Stimulated activated CD4-positive, alpha-beta T cell treated with anti-CD3 and anti-CD28 coated beads, TNF-alpha, amount 100 ng/mL, for 24 hours (primary cell): ENCODE results near the gene GPRASP3.
"Not testable (repeated sequence)": the region's sequence is repeated elsewhere in the genome, so short reads cannot be mapped to it uniquely, and the experiment has no call there.

Source experiments
- DNase-seq, 3 experiments: peaks; one replicate each; pipeline ENCODE4 v3.0.0-alpha.2; 2020; ENCODE audit warnings: low read depth in 3 of 3

Gene GPRASP3

GRCh38 chrX:102720237-102721168 is at the start of gene GPRASP3:
TSS of gene GPRASP3 (plus strand) at chrX:102720743. CDS start at chrX:102748996, 28,253 bp downstream.
- DNase-seq = peak; percentile 40 to 66 (median 47)

- no peak for DNase-seq
Measured at GRCh38 chrX:102672856-102673255, 47.7 kb upstream of the GPRASP3 start.

- DNase-seq = not testable (repeated sequence)
Measured at GRCh38 chrX:102677479-102677878, 43.1 kb upstream of the GPRASP3 start.

DNA sequence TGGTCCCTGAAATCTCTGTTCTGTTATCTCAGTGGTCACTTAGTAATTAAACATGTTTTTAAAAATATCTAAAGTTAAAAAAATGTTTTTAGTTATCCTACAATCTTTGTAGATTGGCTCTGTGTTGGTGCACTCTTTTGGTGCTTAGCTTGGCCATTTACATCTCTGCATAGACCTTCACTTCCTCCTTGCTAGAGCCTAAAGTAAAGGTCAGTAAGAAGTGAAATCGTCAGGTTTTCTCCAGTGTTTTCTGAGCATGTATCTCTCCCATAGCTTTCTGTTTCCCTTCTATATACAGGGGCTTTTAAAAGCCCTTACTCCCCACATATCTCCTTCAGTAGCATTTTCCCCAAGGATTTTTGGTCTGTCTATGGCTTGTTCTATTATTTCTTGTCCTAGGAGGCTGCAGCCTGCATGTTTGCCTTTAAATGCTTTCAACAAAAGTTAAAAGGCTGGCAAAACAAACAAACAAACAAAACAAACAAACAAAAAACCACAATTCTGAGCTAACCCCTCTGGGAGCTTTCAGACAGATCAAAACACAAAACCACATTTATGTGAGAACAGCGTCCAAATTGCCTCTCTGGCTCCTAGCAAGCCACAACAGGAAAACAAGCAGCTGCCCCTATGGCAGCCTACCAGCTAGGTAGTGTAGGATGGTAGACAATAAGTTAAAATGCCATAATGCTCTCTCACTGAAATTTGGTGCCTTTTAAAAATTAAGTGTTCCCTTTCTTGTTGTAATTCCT is 35.6 kb upstream of the GPRASP3 start:
- DNase-seq = no peak

DNA sequence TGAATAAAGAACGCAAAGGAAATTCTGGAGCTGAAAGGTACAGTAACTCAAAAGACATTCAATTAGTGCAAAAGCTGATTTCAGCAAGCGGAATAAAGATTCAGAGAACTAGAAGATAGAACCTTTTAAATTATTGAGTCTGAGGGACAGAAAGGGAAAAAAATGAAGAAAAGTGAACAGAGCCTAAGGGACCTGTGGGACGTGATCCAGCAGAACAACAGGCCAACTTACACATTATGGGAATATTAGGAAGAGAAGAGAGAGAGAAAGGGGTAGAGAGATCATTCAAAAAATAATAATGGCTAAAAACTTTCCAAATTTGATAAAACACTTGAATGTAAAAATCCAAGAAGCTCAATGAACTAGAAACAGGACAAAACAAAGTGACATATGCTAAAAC is 25.8 kb upstream of the GPRASP3 start:
- DNase-seq = no peak

DNA sequence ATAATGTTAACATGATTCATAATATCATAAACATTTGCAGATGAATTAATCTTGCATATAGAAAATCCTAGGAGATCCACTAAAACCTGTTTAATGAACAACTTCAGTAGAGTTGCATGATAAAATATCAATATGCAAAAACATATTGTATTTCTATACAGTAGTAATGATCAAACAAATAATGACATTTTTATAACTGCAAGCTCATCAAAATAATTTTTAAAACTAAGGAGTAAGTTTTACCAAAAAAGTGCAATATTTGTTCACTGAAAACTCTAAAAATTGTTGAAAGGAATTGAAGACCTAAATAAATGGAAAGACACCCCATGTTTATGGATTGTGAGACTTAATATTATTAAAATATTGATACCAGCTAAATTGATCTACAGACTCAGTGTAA is 24.2 kb upstream of the GPRASP3 start:
- no peak for DNase-seq

GRCh38 chrX:102697494-102697893 is 23.0 kb upstream of the GPRASP3 start:
- no peak for DNase-seq

DNA sequence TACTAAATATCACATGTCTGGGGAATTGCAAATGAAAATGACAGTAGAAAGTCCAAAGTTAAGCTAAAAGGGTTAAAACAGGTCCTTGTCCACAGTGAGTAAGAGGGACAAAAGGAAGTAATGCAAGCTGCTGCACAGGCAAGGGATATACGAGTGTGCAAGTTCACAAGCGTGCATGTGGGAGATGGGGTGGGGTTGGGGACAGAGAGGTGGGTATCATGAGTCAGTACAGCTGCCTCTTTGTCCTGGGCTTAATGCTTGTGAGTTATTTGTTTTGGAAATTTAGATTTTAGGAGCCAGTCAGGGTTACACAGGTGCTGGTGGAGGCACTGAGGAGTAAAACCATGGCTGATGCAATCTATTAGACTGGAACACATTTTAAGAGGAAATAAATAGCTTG is 11.6 kb upstream of the GPRASP3 start:
- DNase-seq = no peak

DNA sequence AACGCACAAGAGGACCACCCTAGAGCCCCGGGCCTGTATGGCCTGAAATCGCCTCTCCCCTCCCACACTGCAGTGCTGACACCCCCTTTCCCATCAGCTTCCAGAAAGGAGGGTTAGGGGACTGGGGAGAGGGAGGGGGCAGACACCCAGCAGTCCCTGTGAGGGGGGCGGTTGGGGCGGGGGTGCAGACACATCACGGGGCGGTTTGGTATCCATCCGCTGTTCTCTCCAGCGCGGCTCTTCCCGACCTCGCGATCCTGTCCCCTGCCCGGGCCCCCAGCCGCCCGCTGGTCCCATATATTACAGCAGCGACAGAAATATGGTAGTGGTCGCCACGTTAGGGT is 8.7 kb upstream of the GPRASP3 start:
- no peak for DNase-seq

GRCh38 chrX:102712216-102712966 is 8.2 kb upstream of the GPRASP3 start, which contains the start of gene GPRASP2:
TSS of gene GPRASP2 (plus strand) at chrX:102712448. CDS start at chrX:102714870, 2,422 bp downstream.
- DNase-seq = peak in 1 of 3 experiments; percentile 24

GRCh38 chrX:102712981-102713625 is 7.4 kb upstream of the GPRASP3 start:
- no peak for DNase-seq

DNA sequence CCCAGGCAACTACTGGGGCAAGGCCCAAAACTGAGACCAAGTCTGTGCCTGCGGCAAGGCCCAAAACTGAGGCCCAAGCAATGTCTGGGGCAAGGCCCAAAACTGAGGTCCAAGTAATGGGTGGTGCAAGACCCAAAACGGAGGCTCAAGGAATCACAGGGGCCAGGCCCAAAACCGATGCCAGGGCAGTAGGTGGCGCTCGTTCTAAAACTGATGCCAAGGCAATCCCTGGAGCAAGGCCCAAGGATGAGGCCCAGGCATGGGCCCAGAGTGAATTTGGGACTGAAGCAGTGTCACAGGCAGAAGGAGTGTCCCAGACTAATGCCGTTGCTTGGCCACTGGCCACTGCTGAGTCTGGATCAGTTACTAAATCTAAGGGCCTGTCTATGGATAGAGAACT is 5.5 kb upstream of the GPRASP3 start:
- no peak for DNase-seq

DNA sequence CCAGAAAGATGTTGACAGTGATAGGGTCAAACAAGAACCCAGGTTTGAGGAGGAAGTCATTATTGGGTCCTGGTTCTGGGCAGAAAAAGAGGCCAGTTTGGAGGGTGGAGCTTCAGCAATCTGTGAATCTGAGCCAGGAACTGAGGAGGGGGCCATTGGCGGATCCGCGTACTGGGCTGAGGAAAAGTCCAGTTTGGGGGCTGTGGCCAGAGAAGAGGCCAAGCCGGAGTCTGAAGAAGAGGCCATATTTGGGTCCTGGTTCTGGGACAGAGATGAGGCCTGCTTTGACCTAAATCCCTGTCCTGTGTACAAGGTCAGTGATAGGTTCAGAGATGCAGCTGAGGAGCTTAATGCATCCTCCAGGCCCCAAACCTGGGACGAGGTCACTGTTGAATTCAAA is 4.6 kb upstream of the GPRASP3 start:
- no peak for DNase-seq

GRCh38 chrX:102721169-102721506 is 595 bp downstream of the GPRASP3 start:
- not testable (repeated sequence) for DNase-seq

- no peak for DNase-seq
Measured at GRCh38 chrX:102723456-102723855, 2.9 kb downstream of the GPRASP3 start.

GRCh38 chrX:102727761-102728160 is 7.2 kb downstream of the GPRASP3 start:
- DNase-seq = no peak

GRCh38 chrX:102728646-102729045 is 8.1 kb downstream of the GPRASP3 start:
- no peak for DNase-seq

GRCh38 chrX:102739657-102740056 is 19.1 kb downstream of the GPRASP3 start:
- no peak for DNase-seq

DNA sequence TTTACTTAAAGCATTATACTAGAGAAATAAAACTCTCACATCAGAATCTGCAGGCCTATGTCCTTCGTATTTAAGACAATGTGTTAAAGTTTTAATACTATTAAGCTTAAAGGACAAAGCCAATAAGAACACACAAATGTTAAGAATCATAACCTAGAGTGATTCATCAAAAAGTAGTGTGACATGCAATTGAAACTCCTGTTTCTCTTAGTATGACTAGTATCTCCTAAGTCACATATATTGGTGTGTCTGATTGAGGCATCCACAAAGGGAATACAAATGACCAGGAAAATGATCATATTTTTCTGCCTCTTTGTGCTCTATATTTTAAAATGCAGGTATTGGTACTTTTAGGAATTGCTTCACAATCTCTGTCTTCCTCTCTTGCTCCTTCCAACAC is 23.8 kb downstream of the GPRASP3 start:
- no peak for DNase-seq

- no peak for DNase-seq
Measured at GRCh38 chrX:102745513-102745856, 24.9 kb downstream of the GPRASP3 start.

DNA sequence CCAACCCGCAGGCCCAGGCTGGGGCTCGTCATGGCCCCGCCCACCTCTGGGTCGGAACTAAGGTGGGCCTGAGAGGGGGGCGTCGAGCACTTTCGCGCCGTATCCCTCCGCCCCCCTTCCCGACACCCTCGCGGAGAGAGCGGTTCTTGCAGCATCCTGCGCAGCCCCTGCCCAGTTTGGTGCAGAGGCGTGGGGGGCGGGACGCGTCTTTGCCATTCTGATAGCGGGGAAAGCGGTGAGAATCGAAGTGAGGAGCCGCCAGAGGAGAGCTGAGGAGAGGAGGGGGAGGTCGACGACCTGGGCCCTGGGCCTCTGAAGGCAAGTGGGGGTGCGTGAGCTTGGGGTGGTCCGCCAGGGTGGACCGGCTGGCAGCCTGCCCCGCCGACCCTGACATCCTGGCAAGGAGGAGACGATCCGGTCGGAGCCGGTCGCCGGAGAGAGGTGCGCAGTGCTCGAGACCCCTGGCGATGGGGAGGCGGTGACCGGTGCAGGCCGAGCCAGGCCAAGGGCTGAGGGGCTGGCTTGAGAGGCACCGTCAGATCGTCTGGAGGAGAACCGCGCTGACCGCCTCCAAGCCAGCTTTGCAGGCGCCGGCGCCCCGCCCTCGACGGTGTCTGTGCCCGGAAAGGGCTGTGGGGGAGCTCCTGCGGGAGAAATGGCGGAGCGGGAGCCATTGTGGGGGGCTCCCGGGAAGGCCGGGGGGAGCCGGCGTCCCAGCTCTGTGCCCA is 25.5 kb downstream of the GPRASP3 start:
- DNase-seq = peak in 1 of 3 experiments; percentile 5
